H1 (cell line): ENCODE data around the gene ANKRD17. TPM values are rescaled to one million over a fixed set of nuclear protein-coding genes. Genes with fewer than 3 reads are reported as not detected.

Experiments
- CBX5 ChIP-seq: fragments of 300-800, 300-1000 bp; sonication (generic); IDR thresholded peaks from 2 replicates; pipeline ENCODE4 v1.7.1; 2016; ENCODE audit warnings: antibody characterized with exemption, low read length, low read depth
- CHD2 ChIP-seq: IDR thresholded peaks from 2 replicates; pipeline ENCODE4 v1.6.1; 2012; ENCODE audit warnings: low read length, improper control_type of control experiment
- EGR1 ChIP-seq: IDR thresholded peaks from 2 replicates; pipeline ENCODE4 v1.6.1; 2011; ENCODE audit warnings: low read depth, low read length, borderline replicate concordance
- FOSL1 ChIP-seq: IDR thresholded peaks from 2 replicates; pipeline ENCODE4 v1.6.1; 2011; ENCODE audit warnings: mild to moderate bottlenecking, low read depth, low read length, moderate library complexity; ENCODE audit not compliant: insufficient read depth
- JUN ChIP-seq: IDR thresholded peaks from 2 replicates; pipeline ENCODE4 v1.6.1; 2011; ENCODE audit warnings: low read depth, mild to moderate bottlenecking, improper control_type of control experiment, low read length
- JUND ChIP-seq: IDR thresholded peaks from 2 replicates; pipeline ENCODE4 v1.6.1; 2011; ENCODE audit warnings: mild to moderate bottlenecking, improper control_type of control experiment, low read length
- SAP30 ChIP-seq: fragments of 300-600 bp; sonication (generic); IDR thresholded peaks from 2 replicates; pipeline ENCODE4 v1.7.1; 2012; ENCODE audit warnings: low read length, moderate library complexity, mild to moderate bottlenecking, inconsistent platforms; ENCODE audit not compliant: insufficient read depth, insufficient replicate concordance
- SIX5 ChIP-seq: IDR thresholded peaks from 2 replicates; pipeline ENCODE4 v1.6.1; 2011; ENCODE audit warnings: mild to moderate bottlenecking, low read depth, low read length
- SUZ12 ChIP-seq: fragments of 200-600 bp; sonication (generic); IDR thresholded peaks from 2 replicates; pipeline ENCODE4 v1.6.1; 2012; ENCODE audit warnings: mild to moderate bottlenecking, inconsistent platforms, low read length, moderate library complexity, mixed read lengths
- polyA plus RNA-seq, 7 experiments: library from polyadenylated mRNA; depleted of rRNA in 3 of 7; stranded (reverse) in 5 of 7; unstranded in 2 of 7; fragments of >200 nt in 5 of 7; fragments of 200-250 nt in 2 of 7; gene quantifications; 1 replicate in 5 of 7; 2 replicates in 1 of 7; 4 replicates in 1 of 7; pipeline versions ENCODE4 v1.2.1 to v1.2.3, GENCODE V29; 2011 to 2013; ENCODE audit warnings: missing spikeins in 2 of 7, mixed read lengths in 2 of 7
- total RNA-seq: library from RNA; stranded (reverse); fragmentation: NEBNext Ultra II Directional; extraction: Animal tissue kit (Norgen Biotek cat#: 25700); gene quantifications from 2 replicates; pipeline ENCODE4 v1.2.1, GENCODE V29; 2021
- TF ChIP-seq, protein P1 (sequence below): fragments of 300-600 bp; sonication (generic); IDR thresholded peaks from 2 replicates; pipeline ENCODE4 v1.7.1; 2012; ENCODE audit warnings: low read length, moderate library complexity, mild to moderate bottlenecking, inconsistent platforms; ENCODE audit not compliant: insufficient replicate concordance
- TF ChIP-seq, protein P2 (sequence below): IDR thresholded peaks from 2 replicates; pipeline ENCODE4 v1.6.1; 2012; ENCODE audit warnings: low read length, inconsistent platforms

The ANKRD17 gene
- total and polyA plus RNA-seq, 2 of the 8 experiments (the other 6 are each of a cell fraction or from before 2014, with no cell fraction given) = 42.4 to 93.7 TPM

DNA sequence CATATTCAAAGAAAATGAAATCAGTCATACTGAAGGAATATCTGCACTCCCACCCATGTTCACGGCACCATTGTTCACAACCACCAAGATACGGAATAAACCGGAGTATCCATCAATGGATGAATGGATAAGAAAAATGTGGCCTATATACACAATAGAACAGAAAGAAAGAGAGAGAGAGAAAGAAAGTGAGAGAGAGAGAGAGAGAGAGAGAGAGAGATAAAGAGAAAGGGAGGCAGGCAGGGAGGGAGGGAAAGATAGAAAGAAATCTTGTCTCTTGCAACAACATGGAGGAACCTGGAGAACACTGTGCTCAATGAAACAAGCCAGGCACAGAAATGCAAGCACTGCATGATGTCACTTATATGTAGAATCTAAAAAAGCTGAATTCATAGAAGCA, 52.4 kb downstream of the ANKRD17 start (continued):
- TF ChIP-seq, protein P1, sequence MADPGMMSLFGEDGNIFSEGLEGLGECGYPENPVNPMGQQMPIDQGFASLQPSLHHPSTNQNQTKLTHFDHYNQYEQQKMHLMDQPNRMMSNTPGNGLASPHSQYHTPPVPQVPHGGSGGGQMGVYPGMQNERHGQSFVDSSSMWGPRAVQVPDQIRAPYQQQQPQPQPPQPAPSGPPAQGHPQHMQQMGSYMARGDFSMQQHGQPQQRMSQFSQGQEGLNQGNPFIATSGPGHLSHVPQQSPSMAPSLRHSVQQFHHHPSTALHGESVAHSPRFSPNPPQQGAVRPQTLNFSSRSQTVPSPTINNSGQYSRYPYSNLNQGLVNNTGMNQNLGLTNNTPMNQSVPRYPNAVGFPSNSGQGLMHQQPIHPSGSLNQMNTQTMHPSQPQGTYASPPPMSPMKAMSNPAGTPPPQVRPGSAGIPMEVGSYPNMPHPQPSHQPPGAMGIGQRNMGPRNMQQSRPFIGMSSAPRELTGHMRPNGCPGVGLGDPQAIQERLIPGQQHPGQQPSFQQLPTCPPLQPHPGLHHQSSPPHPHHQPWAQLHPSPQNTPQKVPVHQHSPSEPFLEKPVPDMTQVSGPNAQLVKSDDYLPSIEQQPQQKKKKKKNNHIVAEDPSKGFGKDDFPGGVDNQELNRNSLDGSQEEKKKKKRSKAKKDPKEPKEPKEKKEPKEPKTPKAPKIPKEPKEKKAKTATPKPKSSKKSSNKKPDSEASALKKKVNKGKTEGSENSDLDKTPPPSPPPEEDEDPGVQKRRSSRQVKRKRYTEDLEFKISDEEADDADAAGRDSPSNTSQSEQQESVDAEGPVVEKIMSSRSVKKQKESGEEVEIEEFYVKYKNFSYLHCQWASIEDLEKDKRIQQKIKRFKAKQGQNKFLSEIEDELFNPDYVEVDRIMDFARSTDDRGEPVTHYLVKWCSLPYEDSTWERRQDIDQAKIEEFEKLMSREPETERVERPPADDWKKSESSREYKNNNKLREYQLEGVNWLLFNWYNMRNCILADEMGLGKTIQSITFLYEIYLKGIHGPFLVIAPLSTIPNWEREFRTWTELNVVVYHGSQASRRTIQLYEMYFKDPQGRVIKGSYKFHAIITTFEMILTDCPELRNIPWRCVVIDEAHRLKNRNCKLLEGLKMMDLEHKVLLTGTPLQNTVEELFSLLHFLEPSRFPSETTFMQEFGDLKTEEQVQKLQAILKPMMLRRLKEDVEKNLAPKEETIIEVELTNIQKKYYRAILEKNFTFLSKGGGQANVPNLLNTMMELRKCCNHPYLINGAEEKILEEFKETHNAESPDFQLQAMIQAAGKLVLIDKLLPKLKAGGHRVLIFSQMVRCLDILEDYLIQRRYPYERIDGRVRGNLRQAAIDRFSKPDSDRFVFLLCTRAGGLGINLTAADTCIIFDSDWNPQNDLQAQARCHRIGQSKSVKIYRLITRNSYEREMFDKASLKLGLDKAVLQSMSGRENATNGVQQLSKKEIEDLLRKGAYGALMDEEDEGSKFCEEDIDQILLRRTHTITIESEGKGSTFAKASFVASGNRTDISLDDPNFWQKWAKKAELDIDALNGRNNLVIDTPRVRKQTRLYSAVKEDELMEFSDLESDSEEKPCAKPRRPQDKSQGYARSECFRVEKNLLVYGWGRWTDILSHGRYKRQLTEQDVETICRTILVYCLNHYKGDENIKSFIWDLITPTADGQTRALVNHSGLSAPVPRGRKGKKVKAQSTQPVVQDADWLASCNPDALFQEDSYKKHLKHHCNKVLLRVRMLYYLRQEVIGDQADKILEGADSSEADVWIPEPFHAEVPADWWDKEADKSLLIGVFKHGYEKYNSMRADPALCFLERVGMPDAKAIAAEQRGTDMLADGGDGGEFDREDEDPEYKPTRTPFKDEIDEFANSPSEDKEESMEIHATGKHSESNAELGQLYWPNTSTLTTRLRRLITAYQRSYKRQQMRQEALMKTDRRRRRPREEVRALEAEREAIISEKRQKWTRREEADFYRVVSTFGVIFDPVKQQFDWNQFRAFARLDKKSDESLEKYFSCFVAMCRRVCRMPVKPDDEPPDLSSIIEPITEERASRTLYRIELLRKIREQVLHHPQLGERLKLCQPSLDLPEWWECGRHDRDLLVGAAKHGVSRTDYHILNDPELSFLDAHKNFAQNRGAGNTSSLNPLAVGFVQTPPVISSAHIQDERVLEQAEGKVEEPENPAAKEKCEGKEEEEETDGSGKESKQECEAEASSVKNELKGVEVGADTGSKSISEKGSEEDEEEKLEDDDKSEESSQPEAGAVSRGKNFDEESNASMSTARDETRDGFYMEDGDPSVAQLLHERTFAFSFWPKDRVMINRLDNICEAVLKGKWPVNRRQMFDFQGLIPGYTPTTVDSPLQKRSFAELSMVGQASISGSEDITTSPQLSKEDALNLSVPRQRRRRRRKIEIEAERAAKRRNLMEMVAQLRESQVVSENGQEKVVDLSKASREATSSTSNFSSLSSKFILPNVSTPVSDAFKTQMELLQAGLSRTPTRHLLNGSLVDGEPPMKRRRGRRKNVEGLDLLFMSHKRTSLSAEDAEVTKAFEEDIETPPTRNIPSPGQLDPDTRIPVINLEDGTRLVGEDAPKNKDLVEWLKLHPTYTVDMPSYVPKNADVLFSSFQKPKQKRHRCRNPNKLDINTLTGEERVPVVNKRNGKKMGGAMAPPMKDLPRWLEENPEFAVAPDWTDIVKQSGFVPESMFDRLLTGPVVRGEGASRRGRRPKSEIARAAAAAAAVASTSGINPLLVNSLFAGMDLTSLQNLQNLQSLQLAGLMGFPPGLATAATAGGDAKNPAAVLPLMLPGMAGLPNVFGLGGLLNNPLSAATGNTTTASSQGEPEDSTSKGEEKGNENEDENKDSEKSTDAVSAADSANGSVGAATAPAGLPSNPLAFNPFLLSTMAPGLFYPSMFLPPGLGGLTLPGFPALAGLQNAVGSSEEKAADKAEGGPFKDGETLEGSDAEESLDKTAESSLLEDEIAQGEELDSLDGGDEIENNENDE = no peak
- TF ChIP-seq, protein P2, sequence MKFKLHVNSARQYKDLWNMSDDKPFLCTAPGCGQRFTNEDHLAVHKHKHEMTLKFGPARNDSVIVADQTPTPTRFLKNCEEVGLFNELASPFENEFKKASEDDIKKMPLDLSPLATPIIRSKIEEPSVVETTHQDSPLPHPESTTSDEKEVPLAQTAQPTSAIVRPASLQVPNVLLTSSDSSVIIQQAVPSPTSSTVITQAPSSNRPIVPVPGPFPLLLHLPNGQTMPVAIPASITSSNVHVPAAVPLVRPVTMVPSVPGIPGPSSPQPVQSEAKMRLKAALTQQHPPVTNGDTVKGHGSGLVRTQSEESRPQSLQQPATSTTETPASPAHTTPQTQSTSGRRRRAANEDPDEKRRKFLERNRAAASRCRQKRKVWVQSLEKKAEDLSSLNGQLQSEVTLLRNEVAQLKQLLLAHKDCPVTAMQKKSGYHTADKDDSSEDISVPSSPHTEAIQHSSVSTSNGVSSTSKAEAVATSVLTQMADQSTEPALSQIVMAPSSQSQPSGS = no peak
- no peak for TF ChIP-seq CHD2
- TF ChIP-seq CBX5 = no peak
- TF ChIP-seq EGR1 = no peak
- TF ChIP-seq JUND = no peak
- no peak for TF ChIP-seq JUN
- no peak for TF ChIP-seq SIX5
- TF ChIP-seq SUZ12 = no peak
- TF ChIP-seq FOSL1 = no peak
- no peak for TF ChIP-seq SAP30
